ENCODE results near the gene AMMECR1L. TPM values are rescaled to one million over a fixed set of nuclear protein-coding genes. Genes with fewer than 3 reads are reported as not detected.

The AMMECR1L gene
- total and polyA plus RNA-seq, 2 of the 13 experiments (the other 11 are each of a cell fraction or from before 2014, with no cell fraction given): 9.1 to 14.2 TPM

GRCh38 chr2:127814677-127815076, 71.1 kb downstream of the AMMECR1L start:
- DNase-seq (ENCODE audit: low spot score): no peak
- H3K27me3 ChIP-seq (ENCODE audit: control insufficient read depth in 1 of 2, insufficient read depth in 2 of 2, low read length in 2 of 2): peaks cover 0 to 3% of the 10 kb centered on the region in 2 experiments; a peak in 1 of 5 replicates
- H3K27ac ChIP-seq (ENCODE audit: extremely low read length, insufficient read depth, low read length): no peak overlapping the region
- no TSS peak for BruUV-seq (replicated peaks)
- in situ Hi-C loops (cut with HindIII; ENCODE audit: extremely low pct_ligation_motif_present, low pct_unique_long_range_greater_than_20kb) (no loop called here), intact Hi-C loops (cut with micrococcal nuclease; ENCODE audit: unreplicated experiment) (no loop called here)
- H3K4me2 ChIP-seq (ENCODE audit: low read depth, low read length): no peak overlapping the region
- peaks cover 4% of the 10 kb centered on the region; the same call in 1 of the 2 replicates for H3K9me3 ChIP-seq (ENCODE audit: low read length)
- peaks cover 24% of the 10 kb centered on the region for H3K79me2 ChIP-seq (ENCODE audit: insufficient read depth, low read length)
- CTCF ChIA-PET (ENCODE audit: low intra/inter-chr PET ratio, low total read pairs): no interaction called here
- H4K20me1 ChIP-seq (ENCODE audit: insufficient read depth, low read length): peaks cover 6% of the 10 kb centered on the region
- peaks cover 52% of the 10 kb centered on the region for H3K4me1 ChIP-seq (ENCODE audit: insufficient read depth, low read length)
- POLR2A ChIA-PET: no interaction called here
- no peaks in the 10 kb centered on the region for H3K36me3 ChIP-seq (replicated peaks in 1 of 2; ENCODE audit: control insufficient read depth in 1 of 2, insufficient read depth in 2 of 2, low read length in 2 of 2)
- no peak for ATAC-seq
- H2AFZ ChIP-seq (ENCODE audit: low read length): no peak overlapping the region
- WGBS (ENCODE audit: low lambda C conversion rate): 16% methylated on average over 1 of the region's 1 CpG
- no peak overlapping the region for H3K9ac ChIP-seq (ENCODE audit: insufficient read depth, low read depth, low read length)
- no peak overlapping the region for H3K4me3 ChIP-seq (replicated peaks in 1 of 3; ENCODE audit: insufficient read depth in 1 of 3, low read depth in 2 of 3, low read length in 3 of 3)
- FAIRE-seq: no peak
- TF ChIP-seq CREB1 (IDR thresholded peaks at IDR 0.05): no peak
- no peak for TF ChIP-seq CREB1 (CRISPR knock-in tag; IDR thresholded peaks at IDR 0.05)
- no peak for TF ChIP-seq HOMEZ (CRISPR knock-in tag; IDR thresholded peaks at IDR 0.05; ENCODE audit: low read depth)
- no peak for TF ChIP-seq ZGPAT (CRISPR knock-in tag; IDR thresholded peaks at IDR 0.05)
- TF ChIP-seq ZNF562 (CRISPR knock-in tag; IDR thresholded peaks at IDR 0.05; ENCODE audit: borderline replicate concordance): no peak
- no peak for TF ChIP-seq SOX13 (IDR thresholded peaks at IDR 0.05)
- TF ChIP-seq SOX13 (CRISPR knock-in tag; conservative IDR thresholded peaks at IDR 0.05 in 1 of 2, IDR thresholded peaks at IDR 0.05 in 1 of 2): peak in 1 of 2 experiments; percentile 21; a peak in 1 of 4 replicates
- TF ChIP-seq MIER2 (CRISPR knock-in tag; IDR thresholded peaks at IDR 0.05): no peak
- TF ChIP-seq ZNF230 (CRISPR knock-in tag; IDR thresholded peaks at IDR 0.05): no peak
- no peak for TF ChIP-seq GMEB1 (CRISPR knock-in tag; IDR thresholded peaks at IDR 0.05; ENCODE audit: borderline replicate concordance)
- peak; percentile 8; the same call in 1 of the 2 replicates for TF ChIP-seq RARA (CRISPR knock-in tag; IDR thresholded peaks at IDR 0.05)
- TF ChIP-seq ZNF383 (CRISPR knock-in tag; IDR thresholded peaks at IDR 0.05; ENCODE audit: borderline replicate concordance): no peak
- no peak for TF ChIP-seq ZNF747 (CRISPR knock-in tag; IDR thresholded peaks at IDR 0.05; ENCODE audit: borderline replicate concordance)
- TF ChIP-seq, protein P1, sequence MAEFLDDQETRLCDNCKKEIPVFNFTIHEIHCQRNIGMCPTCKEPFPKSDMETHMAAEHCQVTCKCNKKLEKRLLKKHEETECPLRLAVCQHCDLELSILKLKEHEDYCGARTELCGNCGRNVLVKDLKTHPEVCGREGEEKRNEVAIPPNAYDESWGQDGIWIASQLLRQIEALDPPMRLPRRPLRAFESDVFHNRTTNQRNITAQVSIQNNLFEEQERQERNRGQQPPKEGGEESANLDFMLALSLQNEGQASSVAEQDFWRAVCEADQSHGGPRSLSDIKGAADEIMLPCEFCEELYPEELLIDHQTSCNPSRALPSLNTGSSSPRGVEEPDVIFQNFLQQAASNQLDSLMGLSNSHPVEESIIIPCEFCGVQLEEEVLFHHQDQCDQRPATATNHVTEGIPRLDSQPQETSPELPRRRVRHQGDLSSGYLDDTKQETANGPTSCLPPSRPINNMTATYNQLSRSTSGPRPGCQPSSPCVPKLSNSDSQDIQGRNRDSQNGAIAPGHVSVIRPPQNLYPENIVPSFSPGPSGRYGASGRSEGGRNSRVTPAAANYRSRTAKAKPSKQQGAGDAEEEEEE (CRISPR knock-in tag; IDR thresholded peaks at IDR 0.05; ENCODE audit: borderline replicate concordance): no peak
- TF ChIP-seq SMAD9 (CRISPR knock-in tag; IDR thresholded peaks at IDR 0.05): no peak
- TF ChIP-seq, protein P2, sequence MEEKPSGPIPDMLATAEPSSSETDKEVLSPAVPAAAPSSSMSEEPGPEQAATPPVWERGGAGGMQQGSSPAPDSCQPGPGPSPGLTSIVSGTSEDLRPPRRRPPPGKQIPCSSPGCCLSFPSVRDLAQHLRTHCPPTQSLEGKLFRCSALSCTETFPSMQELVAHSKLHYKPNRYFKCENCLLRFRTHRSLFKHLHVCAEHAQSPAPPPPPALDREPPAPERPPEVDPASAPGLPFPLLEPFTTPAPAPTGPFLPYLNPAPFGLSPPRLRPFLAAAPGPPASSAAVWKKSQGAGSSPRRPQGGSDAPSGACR (CRISPR knock-in tag; IDR thresholded peaks at IDR 0.05): no peak
- TF ChIP-seq ZNF800 (CRISPR knock-in tag; IDR thresholded peaks at IDR 0.05): no peak

Measured in HepG2 (cell line).